HUDEP-2 (cell line): Measurements from ENCODE around the gene LGR4.

ENCODE experiments used
- DNase-seq, 76 experiments: peaks; one replicate each; lab custom pipeline; 2025; ENCODE audit not compliant: unreplicated experiment in 76 of 76; lab: John Stamatoyannopoulos, UW

Gene LGR4

DNA sequence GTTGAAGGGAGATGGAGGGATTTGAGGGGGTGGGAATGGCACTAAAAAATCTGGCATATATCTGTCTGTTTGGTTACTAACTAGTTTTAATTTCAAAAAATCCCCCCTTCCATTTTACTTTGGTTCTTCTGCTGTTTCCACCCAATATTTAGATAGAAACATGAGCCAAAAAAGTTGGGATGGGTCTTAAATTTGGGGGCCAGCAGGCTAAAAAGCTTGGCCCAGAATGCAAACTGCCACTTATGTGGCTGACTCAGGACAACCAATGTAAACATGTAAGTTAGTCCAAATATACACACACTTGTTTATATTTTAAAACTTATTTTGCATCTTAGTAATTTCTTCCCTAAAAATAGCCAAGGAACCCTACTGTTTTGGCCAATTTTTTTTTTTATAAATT lies 35.7 kb downstream of the LGR4 start:
- no peak for DNase-seq

DNA sequence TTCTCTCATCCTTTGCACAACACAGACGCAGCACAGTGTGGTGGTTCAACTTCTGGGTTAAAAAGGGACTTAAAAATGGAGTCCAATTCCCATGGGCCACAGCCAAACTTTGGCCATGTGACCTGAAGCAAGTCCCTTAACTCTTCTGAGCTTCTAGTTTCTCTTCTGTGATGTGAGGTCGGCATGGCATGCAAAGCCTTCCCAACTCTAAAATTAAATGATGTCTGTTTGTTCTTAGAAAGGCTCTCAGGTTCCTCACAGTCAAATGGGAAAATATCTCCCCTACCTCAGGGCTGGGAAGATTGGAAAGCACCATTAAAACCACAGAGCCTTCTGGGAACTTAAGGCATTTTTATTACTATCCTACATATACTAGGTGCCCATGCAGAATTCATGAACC lies 38.8 kb downstream of the LGR4 start:
- DNase-seq, result no peak

DNA sequence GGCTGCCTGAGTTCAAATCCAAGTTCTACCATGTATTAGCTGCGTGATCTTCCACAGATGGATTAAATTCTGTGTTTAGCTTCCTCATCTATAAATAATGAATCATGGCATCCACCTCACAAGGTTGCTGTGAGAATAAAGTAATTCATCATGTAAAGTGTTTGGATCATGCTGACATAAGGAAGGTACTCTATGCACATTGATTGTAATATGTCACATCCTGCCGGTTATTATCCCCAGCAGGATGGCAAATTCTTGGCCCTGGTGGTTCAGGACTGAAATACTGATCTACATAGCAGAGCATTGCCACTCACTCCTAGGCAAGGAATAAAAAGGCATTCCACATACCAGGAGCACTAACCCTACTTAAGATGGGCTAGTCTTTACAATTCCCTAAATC lies 40.8 kb downstream of the LGR4 start:
- DNase-seq, result no peak

DNA sequence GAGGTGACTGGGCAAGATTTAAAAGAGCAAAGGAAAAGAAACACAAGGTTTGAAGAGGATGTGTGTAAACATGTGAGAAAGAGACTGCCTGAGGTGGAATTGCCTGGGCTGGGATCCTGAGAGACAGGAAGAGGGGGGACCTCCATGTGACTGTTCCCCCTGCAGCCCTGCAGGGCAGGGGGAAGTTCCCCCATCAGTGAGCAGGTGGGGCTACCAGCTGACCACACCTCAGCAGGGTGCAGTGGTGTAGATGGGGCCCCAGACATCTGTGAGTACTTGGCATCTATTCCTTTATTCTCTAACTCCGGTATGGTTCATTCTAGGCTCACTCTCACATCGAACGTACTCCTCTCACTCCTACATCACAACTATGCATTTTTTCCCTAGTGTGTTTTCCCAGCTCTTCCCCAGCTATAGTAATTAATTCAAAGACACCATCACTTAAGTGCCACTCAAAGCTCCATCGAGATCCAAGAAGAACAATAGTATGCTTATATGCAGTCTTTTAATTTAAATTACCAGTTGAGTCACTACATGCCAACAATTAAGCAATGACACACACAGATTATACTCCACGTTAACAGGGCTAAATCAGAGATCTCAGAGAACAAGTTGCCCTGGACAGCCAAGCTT lies 42.7 kb downstream of the LGR4 start:
- no peak for DNase-seq

DNA sequence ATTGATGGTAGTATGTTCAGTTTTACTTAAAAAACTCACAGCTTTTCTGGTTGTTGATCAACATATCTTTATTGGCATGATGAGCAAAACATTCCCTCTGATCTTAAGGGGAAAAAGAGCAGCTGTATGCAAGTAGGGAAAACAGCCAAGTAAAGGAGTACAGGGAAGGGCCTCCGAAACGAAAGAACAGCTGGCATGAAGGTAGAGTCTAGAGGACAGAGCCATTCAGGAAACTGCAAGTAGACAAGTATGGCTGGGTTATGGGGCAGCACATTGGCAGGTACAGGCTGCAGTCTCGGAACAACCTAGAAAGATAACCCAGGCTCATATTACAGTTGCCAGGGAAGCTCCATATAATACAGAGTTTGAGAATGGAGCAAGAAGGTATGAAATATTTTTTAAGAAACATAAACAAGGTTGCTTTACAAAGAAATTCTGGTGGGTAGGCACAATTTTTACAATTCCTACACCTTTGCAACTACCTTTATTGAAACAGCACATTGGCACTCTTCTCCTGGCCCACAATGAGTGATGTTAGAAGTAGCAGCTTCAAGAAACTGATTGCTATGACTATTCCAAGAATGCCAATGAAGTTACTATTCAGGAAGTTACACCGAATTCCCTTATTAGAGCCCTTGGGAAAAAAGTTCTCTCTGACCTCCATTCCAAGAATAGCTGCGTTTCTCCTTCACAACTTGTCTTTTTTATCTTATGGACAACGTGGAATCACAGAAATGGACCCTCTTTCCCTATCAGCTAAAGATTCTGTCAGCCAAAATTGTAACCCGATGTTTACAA lies 45.2 kb downstream of the LGR4 start:
- no peak for DNase-seq

DNA sequence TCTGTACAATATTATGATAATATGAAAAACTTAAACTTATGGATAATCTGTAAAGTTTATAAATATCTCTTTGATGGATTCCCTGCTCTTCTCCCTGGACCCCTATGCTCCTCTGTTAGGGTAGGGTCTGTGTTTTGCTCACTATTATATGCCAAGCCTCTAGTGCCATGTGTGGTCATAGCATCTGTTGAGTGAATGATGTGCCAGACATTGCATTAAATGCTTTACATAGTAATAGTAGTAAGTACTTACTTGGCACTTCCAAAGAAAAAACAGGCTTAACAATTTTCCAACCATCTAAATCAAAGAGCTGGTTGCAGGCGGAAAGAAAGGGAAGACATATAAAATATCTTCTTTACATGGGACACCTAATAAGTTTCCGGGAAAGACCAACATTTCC lies 46.8 kb downstream of the LGR4 start:
- no peak for DNase-seq

DNA sequence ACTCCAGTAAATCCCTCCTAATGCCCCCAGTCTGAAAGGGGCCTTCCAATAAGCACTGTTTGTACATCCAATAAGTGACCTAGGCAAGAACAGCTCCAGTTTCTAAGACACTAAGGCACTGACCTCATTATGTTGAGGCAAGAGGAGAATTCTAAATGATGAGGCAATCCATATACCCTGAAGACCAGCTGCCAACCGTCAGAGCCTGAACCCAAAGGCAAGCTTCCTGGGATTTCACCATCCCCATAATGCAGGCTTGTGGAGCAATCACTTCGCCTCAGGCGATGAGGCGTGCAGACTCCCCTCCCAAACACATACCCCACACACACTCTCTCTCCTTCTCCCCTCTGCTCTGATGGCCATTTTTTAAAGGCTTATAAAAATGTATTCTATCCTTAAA lies 49.5 kb downstream of the LGR4 start:
- DNase-seq, result no peak

DNA sequence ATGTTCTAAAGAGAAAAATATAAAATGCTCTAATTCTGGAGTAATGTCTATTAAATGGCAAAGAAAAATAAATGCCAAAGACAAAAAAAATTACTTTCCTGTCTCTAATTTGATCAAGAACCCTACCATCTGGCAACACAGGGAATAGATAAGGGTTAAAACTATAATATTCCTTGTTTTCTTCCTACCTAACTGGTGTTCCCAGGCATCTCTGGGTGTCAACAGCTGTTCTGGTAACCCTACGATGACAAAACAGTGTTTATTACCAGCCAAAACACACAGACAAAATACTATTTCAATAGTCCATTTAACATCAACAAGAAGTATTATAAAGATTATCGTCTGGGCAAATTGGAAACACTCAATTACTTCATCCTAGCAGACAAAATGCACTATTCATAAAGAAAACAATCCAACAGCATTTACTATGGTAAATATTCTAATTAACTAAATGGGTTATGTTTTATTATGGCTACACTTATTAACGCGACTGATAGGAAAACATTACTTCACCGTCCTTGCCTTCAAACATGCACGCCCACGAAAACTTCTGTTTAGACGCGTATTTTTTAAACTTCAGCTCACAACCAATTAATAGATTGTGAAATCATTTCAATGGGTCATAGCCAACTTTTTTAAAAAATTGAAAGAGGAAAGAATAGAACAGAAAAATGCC lies 50.6 kb downstream of the LGR4 start:
- no peak for DNase-seq

DNA sequence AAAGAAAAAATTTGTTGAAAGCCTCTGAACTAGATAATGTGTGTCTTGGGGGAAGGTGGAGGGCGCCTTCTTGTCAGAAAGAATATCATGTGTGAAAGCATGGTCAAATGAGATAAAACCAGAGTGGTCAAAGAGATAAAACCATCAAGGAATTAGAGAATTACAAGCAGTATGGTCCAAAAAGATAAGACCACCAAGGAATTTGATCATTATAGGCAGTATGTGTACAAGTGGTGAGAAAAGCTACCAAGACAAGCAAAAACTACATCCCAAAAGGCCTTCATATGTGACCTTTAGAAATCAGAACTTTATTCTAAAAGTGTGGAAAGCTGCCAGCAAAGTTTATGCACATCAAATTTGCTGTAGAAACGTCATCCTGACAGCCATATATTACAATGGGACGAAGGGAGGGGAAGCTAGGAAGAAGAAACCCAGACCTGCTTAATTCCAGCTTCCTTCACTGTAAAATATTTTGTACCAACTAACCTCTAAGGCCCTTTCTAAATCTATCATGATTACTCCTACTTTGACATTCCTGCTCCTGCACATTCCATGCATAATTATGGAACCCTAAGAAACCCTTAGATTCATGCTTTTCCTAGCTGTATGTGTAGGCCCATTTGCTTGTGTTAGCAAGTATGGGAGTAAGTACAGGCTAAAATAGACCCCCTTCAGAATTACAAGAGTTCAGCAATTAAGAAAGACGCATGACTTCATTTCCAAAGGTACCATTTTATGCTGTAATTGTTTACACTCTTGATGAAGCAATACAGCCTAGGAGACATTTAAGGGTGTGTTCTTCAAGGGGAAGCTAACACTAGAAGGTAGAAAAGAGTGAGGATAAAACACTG lies 51.6 kb downstream of the LGR4 start:
- peak in 69 of 76 experiments; percentile 6 to 95 (median 54) for DNase-seq

DNA sequence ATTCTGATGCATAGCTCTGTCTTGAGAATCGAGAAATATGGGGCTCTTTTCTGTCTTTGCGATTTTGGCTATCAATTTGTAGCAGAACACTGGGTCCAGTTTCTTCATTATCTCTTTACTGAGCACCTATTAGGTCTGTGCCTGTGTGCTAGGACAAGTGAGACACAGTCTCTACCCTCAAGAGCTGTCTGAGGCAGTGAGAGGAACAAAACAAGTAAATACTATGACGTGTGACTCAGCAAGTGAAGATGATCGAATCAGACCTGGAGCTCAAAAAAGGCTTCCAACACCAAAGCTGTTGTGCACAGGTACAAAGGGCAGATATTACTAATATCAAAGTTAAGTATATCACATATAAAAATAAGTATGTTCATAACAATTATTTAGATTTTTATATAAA lies 52.4 kb downstream of the LGR4 start:
- peak in 54 of 76 experiments; percentile 3 to 83 (median 50) for DNase-seq

DNA sequence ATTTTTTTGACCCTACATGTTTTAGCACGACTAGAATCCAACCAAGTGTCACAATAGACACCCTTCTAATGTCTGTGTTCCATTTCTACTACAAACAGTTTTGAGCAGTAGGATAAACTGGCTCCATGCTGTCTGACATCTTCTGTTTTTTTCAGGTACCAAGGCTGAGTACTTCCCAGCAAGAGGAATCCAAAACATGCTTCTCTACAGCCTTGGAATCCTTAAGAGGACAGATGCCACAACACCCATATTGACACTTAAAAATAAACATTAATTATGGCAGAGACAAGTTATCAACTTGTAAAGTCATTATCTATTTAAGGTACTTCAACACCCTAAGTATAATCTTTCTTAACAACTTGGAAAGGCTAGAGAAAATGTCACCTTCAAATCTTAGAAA lies 54.2 kb downstream of the LGR4 start:
- DNase-seq, result no peak

DNA sequence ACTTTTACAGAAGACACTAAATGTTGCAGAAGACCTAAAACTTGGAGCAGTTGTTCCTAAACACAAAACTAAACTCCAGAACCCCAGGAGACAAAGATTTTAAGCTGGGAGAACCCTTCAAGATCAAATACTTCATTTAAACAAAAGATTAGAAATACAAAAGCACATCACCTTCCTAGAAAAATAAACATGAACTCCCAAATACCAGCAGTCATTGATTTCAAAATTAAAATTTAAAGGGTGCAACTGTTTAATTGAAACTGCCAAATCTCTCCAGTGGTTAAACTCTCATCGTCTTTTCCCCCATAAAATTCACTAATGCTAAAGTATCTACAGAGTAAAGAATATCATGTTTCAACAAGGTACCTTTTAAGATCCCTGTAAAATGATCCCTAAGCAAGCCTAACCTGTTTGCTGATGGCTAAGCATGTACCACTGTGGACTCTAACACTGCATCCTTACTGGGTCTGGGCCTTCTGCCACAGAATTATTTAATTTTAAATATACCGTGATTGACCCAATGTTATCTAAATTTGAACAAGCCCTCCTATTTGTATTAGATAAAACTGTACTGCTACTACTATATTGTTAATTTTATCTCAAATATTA lies 55.9 kb downstream of the LGR4 start:
- no peak for DNase-seq

DNA sequence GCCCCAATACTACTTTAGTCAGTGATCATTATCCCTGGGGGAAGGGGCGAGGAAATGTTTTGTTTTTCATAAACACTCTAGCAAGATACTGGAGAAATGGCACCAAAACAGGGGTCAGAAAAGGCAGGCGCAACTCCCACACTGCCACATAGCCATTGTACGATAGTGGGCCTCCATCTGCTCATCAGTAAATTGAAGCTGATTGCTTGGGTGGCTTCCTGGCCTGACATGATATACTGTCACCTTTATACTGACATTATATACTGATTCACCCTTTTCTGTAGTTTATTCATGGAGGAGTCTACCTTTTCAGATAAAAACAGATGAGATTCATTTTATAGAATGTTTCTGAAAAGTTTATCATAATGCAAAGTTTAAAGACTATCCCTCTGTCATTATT lies 57.9 kb downstream of the LGR4 start:
- peak in 1 of 76 experiments; percentile 17 for DNase-seq

DNA sequence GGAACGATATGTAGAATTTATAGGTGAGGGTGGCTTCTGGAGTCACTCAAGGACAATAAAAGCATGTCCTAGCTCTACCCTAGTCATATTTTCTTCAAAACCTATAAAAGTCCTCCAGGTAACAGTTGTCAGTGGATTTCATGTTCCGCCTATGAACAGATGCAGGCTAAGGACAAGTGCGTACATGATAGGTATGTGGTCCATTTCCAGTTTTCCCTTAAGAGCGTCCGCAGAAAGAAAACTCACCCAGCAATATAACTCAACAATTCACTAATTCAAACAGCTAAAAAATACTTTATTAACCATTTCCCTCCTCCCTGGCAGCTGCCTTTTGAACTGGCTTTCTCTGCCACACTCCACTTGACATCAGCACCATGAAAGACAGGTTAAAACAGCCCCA lies 59.4 kb downstream of the LGR4 start:
- DNase-seq, result no peak

DNA sequence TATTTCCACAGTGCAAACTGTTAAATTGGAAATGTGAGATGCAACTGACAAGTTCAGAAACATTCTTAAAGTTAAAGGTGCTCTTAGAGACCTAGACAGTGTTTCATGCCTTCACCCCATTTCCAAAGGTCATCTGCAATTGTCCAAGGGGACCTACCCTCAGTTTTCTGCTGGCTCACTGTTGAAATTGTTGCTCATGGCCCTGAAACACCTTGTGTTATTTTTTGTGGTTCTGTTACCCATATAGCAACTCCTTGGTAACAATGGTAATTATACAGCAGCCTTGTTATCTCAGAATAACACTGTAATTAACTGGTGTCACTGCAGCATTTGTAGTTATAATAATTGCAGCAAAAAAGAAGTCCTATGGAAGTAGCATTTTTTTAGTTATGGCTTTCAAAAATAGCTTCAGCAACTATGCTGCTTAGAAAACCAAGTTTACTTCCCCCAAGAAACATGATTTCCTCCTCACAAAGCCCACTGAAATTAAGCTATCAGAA lies 60.3 kb downstream of the LGR4 start:
- no peak for DNase-seq

DNA sequence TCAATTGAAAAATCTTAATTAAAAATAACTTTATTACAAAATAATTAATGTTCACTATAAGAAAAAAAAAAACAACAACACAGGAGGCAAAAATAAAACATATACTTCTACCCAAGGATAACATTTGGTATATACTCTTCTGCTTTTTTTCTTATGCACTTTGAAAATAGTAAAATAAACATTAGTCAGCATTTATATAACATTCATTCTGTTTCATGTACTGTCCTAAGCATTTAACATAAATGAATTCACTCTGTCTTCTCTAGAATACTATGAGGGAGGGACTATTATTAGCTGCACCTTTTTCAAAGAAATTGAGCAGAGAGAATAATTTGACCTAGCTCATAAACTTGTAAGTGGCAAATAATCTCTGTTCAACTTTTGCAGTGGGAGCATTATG lies 61.3 kb downstream of the LGR4 start:
- no peak for DNase-seq

DNA sequence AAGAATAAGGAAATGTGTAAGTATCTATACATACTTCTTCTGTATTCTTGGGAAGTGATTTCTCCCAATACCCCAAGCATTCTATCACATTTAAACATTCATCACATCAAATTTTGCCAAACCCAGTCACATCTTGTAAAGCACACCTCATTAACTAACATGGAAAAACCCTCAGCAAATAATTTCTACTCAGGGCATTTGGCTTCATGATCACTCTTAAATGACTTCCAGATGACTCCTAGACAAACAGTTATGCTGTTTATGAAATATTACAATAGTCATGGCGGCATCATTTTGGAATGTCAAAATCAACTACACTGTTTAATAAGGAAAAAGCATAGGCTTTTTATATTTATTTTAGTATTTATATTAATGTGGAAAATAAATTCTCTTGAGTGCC lies 62.3 kb downstream of the LGR4 start:
- DNase-seq, result no peak

DNA sequence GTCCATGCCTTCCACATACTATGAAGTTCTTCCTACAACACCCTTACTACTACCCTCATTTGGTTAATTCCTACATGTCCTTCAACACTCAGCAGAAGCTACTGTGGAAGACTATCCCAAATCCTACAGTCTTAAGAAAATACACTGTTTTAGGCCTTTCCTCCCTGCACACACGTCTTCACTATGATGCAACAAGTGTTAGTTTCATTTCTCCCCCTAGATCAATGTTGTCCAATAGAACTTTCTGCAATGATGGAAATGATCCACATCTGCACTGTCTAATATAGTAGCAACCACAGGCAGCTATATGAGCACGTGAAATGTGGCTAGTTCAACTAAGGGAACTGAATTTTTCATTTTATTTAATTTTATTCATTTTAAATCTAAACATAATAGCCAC lies 62.8 kb downstream of the LGR4 start:
- no peak for DNase-seq

DNA sequence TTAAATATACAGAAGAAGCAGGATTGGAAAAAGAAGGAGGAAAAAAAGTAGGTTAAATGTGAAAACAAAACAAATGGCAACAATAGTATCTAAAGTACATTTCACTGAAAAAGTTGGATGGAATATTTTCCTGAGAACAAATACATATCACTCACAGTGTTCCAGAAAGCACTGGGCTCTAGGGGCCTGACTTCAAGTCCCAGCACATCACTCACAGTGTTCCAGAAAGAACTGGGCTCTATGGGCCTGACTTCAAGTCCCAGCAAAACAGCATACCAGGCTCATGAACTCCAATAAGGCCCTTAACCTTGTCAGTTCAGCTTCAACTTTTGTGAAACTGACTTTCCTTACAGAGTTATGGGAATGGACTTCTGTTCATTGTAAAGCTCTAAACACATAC lies 63.5 kb downstream of the LGR4 start:
- DNase-seq, result no peak

DNA sequence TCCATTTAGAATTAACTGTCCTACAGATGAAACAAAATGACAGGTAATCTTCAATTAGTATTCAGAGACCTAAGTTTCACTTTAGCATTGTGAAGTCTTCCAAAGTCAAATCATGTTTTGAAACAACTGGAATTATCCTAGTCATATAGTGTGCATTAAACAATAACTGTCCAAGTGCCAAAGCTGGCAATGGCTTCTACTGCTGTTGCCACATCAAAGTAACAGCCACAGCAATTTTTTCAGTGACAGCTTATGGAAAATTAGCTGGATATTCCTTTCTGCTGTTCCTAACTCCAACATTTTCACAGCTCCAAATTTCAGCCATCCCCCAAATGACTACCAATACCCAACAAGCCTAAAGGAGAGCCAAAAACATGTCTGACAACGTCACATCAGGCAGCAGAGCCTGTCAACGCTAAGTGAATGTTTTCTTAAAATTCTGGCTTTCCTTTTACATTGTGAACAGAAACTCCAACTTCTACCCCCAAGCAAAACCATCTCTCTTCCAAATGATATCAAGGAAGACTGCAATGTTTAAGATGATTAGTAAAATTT lies 64.3 kb downstream of the LGR4 start:
- no peak for DNase-seq
